ENCODE data around the gene CACNA2D3.

CACNA2D3 gene

DNA sequence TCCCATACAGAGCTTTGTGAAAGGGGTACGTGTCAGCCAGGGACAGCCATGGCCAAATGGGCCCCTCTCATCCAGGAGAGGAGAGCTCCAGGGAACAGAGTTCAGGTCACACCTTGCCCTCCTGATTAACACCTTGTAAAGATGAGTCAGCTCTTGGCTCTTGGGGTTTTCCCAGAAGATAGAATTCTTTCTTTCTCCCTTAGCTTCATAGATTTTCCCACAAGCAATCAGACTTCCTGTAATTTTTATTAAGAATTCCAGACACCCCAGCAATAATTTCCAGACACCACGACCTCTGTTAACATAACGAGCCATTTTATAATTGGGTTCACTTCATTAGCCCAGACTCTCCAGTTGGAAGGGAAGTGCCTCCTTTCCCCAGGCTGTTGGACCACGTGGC, 719.1 kb downstream of the CACNA2D3 start:
- Histone ChIP-seq H3K4me3 (ENCODE audit: extremely low read depth, insufficient read depth, low read length, poor library complexity, severe bottlenecking) (no peak overlapping the region), H3K4me1 (ENCODE audit: control insufficient read depth, insufficient read depth, low read length, poor library complexity, severe bottlenecking) (no peaks in the 10 kb centered on the region), H3K36me3 (ENCODE audit: control insufficient read depth, insufficient read depth, low read length) (no peaks in the 10 kb centered on the region), H3K27ac (ENCODE audit: low read depth, low read length, severe bottlenecking) (no peak overlapping the region), H3K9me3 (ENCODE audit: control insufficient read depth, low read length) (no peaks in the 10 kb centered on the region)
- WGBS, 2 experiments (ENCODE audit: insufficient coverage in 2 of 2): 74 to 89% methylated on average over 3 to 4 of the region's 4 CpGs

DNA sequence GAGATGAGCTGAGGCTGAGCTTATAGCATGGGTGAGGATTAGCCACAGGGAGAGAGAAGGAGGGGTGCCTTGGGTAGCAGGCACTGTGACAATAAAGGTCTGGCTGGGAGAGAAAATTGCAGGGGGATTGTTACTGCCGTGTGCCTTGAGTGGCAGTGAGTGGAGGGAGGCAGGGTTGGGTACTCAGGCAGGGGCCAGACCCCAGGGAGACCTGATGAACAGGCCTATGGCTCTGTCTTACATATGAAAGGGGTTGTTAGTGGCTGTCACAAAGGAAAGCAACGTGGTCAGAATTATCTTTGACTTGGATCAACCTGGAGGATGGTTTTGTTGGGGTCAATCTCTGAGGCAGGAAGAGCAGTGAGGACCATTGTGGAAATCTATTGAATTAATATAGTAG, 721.0 kb downstream of the CACNA2D3 start:
- no peak overlapping the region for H3K4me3 ChIP-seq (ENCODE audit: extremely low read depth, insufficient read depth, low read length, poor library complexity, severe bottlenecking)
- no peaks in the 10 kb centered on the region for H3K36me3 ChIP-seq (ENCODE audit: control insufficient read depth, insufficient read depth, low read length)
- 54 to 77% methylated on average over 2 of the region's 2 CpGs for WGBS, 2 experiments (ENCODE audit: insufficient coverage in 2 of 2)
- no peaks in the 10 kb centered on the region for H3K4me1 ChIP-seq (ENCODE audit: control insufficient read depth, insufficient read depth, low read length, poor library complexity, severe bottlenecking)
- H3K9me3 ChIP-seq (ENCODE audit: control insufficient read depth, low read length): no peaks in the 10 kb centered on the region
- no peak overlapping the region for H3K27ac ChIP-seq (ENCODE audit: low read depth, low read length, severe bottlenecking)

DNA sequence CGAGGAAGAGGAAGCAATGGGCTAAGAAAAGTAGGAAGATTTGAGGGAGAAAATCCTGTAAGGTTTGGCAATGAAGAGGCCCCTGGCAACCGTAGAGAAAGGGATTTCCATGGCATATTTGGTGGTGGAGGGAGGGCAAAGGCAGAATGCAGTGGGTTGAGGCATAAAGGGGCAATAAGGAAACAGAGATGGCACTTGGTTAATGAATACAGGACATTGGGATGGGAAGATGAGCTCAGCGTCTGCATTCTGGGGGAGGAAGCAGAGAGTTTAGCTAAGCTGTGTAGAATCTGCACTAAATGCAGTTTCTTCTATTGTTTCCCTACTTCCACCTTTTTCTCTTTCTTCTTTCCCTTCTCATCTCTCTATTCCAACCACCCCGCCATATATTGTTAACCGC, 721.9 kb downstream of the CACNA2D3 start:
- Histone ChIP-seq H3K4me1 (ENCODE audit: control insufficient read depth, insufficient read depth, low read length, poor library complexity, severe bottlenecking) (no peaks in the 10 kb centered on the region), H3K9me3 (ENCODE audit: control insufficient read depth, low read length) (no peaks in the 10 kb centered on the region), H3K4me3 (ENCODE audit: extremely low read depth, insufficient read depth, low read length, poor library complexity, severe bottlenecking) (no peak overlapping the region), H3K36me3 (ENCODE audit: control insufficient read depth, insufficient read depth, low read length) (no peaks in the 10 kb centered on the region), H3K27ac (ENCODE audit: low read depth, low read length, severe bottlenecking) (no peak overlapping the region)
- WGBS, 2 experiments (ENCODE audit: insufficient coverage in 2 of 2): 79 to 95% methylated on average over 2 of the region's 5 CpGs

DNA sequence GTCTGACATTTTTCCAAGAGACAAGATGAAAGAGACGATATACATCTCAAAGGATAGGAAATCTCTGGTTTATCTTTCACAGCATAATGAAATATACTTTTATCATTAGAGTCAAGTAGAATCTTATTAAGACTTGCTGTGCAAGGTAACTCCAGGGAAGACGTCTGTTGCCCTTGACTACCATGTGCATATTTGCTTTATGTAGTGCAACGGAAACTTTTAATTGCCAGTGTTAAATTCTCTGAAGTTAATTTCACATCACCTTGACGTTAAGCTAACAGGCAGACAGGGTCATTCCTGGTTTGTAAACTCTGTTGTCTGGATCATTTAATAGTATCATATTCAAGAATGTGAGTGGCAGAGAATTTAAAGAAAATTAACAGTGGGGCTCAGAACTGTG, 722.7 kb downstream of the CACNA2D3 start:
- Histone ChIP-seq H3K9me3 (ENCODE audit: control insufficient read depth, low read length) (no peaks in the 10 kb centered on the region), H3K36me3 (ENCODE audit: control insufficient read depth, insufficient read depth, low read length) (no peaks in the 10 kb centered on the region), H3K27ac (ENCODE audit: low read depth, low read length, severe bottlenecking) (no peak overlapping the region), H3K4me3 (ENCODE audit: extremely low read depth, insufficient read depth, low read length, poor library complexity, severe bottlenecking) (no peak overlapping the region), H3K4me1 (ENCODE audit: control insufficient read depth, insufficient read depth, low read length, poor library complexity, severe bottlenecking) (no peaks in the 10 kb centered on the region)
- 67 to 90% methylated on average over 1 to 2 of the region's 4 CpGs for WGBS, 2 experiments (ENCODE audit: insufficient coverage in 2 of 2)

DNA sequence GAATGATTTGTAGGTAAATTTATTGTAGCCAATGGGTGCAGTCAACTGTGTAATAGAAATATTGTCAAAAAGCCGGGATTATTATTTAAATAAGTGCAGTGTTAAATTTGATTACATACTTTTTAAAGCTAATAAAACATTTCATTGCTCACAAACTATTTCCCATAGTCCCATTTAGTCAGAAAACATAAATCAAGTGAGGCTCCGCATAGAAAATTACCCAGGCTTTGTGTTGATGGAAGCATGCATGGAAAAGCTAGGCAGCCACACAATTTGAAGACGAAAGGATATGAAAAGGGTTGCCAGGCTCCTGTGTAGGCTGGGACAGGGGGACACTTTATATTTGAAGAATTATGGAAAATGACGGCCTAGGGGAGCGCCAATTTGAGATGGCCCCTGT, 723.2 kb downstream of the CACNA2D3 start:
- Histone ChIP-seq H3K4me3 (ENCODE audit: extremely low read depth, insufficient read depth, low read length, poor library complexity, severe bottlenecking) (no peak overlapping the region), H3K27ac (ENCODE audit: low read depth, low read length, severe bottlenecking) (no peak overlapping the region), H3K9me3 (ENCODE audit: control insufficient read depth, low read length) (no peaks in the 10 kb centered on the region), H3K4me1 (ENCODE audit: control insufficient read depth, insufficient read depth, low read length, poor library complexity, severe bottlenecking) (no peaks in the 10 kb centered on the region), H3K36me3 (ENCODE audit: control insufficient read depth, insufficient read depth, low read length) (no peaks in the 10 kb centered on the region)
- 88 to 100% methylated on average over 4 of the region's 5 CpGs for WGBS, 2 experiments (ENCODE audit: insufficient coverage in 2 of 2)

DNA sequence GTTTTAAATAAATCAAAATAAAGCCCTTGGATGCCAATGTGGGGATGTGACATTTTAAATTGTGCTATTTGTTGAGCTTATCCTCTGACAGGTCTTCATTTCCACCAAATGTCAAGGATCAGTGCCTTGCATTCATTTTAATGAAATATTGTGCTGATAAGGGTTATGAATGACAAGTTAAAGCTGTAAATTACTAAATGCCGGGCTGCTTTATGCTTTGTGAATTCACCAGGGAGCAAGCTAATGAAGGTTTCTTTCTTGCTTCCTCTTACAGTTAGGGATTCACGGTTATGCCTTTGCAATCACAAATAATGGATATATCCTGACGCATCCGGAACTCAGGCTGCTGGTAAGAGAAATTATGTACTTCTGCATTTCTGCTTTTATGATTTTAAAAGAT, 723.8 kb downstream of the CACNA2D3 start:
- no peaks in the 10 kb centered on the region for H3K36me3 ChIP-seq (ENCODE audit: control insufficient read depth, insufficient read depth, low read length)
- no peaks in the 10 kb centered on the region for H3K9me3 ChIP-seq (ENCODE audit: control insufficient read depth, low read length)
- WGBS, 2 experiments (ENCODE audit: insufficient coverage in 2 of 2): 91 to 93% methylated on average over 2 to 3 of the region's 4 CpGs
- no peak overlapping the region for H3K27ac ChIP-seq (ENCODE audit: low read depth, low read length, severe bottlenecking)
- no peak overlapping the region for H3K4me3 ChIP-seq (ENCODE audit: extremely low read depth, insufficient read depth, low read length, poor library complexity, severe bottlenecking)
- H3K4me1 ChIP-seq (ENCODE audit: control insufficient read depth, insufficient read depth, low read length, poor library complexity, severe bottlenecking): no peaks in the 10 kb centered on the region

DNA sequence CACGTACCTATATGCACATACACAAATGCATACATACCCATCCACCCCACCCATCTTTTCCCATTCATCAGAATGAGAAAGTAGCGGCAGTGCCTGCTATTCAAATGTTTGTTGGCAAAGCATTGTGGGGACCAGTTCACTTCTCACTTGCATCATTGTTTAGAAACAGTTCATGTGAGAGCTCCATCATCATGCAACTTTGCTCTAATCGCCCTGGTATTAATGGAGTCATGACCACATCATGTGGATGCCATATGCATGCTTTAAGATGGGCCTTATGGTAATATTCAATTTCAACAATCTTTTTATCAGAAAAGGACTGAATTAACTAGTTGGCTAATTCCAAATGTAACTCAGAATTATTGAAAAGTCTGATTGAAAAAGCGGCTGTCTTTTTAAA, 725.0 kb downstream of the CACNA2D3 start:
- Histone ChIP-seq H3K4me3 (ENCODE audit: extremely low read depth, insufficient read depth, low read length, poor library complexity, severe bottlenecking) (no peak overlapping the region), H3K9me3 (ENCODE audit: control insufficient read depth, low read length) (no peaks in the 10 kb centered on the region), H3K4me1 (ENCODE audit: control insufficient read depth, insufficient read depth, low read length, poor library complexity, severe bottlenecking) (no peaks in the 10 kb centered on the region), H3K36me3 (ENCODE audit: control insufficient read depth, insufficient read depth, low read length) (no peaks in the 10 kb centered on the region), H3K27ac (ENCODE audit: low read depth, low read length, severe bottlenecking) (no peak overlapping the region)
- 92 to 100% methylated on average over 1 to 2 of the region's 4 CpGs for WGBS, 2 experiments (ENCODE audit: insufficient coverage in 2 of 2)

DNA sequence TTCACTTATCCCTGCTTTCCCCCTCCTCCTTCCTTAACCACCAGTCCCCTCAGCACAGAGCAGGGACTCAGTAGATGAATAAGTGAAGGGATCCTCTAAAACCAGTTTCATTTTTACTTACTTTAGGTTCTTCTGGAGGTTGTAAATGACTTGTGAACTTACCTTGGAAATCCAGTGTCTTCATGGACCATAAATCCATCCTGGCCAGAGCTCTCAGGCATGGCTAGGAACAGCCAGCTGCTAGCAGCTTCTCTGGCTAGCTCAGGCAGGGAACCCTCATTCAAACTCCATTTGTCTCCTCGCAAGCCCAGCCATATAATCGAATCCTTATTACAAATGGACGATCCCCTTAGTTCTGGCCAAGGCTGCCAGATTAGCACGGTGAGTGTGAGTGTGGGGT, 727.0 kb downstream of the CACNA2D3 start:
- no peak overlapping the region for H3K27ac ChIP-seq (ENCODE audit: low read depth, low read length, severe bottlenecking)
- H3K36me3 ChIP-seq (ENCODE audit: control insufficient read depth, insufficient read depth, low read length): no peaks in the 10 kb centered on the region
- H3K4me1 ChIP-seq (ENCODE audit: control insufficient read depth, insufficient read depth, low read length, poor library complexity, severe bottlenecking): no peaks in the 10 kb centered on the region
- H3K9me3 ChIP-seq (ENCODE audit: control insufficient read depth, low read length): no peaks in the 10 kb centered on the region
- H3K4me3 ChIP-seq (ENCODE audit: extremely low read depth, insufficient read depth, low read length, poor library complexity, severe bottlenecking): no peak overlapping the region
- 100% methylated on average over 1 of the region's 4 CpGs; no CpG with 5 or more reads in 1 of the 2 experiments for WGBS, 2 experiments (ENCODE audit: insufficient coverage in 2 of 2)

DNA sequence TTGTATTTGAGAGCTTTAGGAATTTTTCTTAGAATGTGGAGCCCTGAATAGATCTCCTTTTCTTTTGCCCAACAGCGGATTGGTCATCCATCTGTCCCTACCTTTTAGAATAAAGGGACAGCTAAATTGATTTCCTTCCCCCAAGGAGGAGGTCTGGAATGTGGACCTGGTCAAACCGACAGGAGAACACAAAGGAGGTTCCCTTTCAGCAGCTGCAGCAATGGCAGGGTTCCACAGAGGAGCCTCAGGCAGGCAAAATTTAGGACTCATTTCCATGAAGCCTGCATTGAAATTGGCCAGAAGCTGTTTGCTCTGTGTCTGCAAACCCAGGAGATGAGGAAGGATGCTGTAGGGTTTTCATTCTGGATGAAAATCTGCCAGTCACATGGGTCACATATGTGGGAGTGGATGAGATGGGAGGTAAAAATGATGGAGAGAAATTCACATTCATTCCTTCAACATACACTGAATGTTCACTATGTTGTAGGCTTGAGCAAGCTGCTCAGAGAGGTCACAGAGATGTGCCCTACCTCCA, 728.2 kb downstream of the CACNA2D3 start:
- Histone ChIP-seq H3K4me3 (ENCODE audit: extremely low read depth, insufficient read depth, low read length, poor library complexity, severe bottlenecking) (no peak overlapping the region), H3K9me3 (ENCODE audit: control insufficient read depth, low read length) (no peaks in the 10 kb centered on the region), H3K4me1 (ENCODE audit: control insufficient read depth, insufficient read depth, low read length, poor library complexity, severe bottlenecking) (no peaks in the 10 kb centered on the region), H3K36me3 (ENCODE audit: control insufficient read depth, insufficient read depth, low read length) (no peaks in the 10 kb centered on the region), H3K27ac (ENCODE audit: low read depth, low read length, severe bottlenecking) (no peak overlapping the region)
- WGBS, 2 experiments (ENCODE audit: insufficient coverage in 2 of 2): 40 to 55% methylated on average over 1 of the region's 2 CpGs

DNA sequence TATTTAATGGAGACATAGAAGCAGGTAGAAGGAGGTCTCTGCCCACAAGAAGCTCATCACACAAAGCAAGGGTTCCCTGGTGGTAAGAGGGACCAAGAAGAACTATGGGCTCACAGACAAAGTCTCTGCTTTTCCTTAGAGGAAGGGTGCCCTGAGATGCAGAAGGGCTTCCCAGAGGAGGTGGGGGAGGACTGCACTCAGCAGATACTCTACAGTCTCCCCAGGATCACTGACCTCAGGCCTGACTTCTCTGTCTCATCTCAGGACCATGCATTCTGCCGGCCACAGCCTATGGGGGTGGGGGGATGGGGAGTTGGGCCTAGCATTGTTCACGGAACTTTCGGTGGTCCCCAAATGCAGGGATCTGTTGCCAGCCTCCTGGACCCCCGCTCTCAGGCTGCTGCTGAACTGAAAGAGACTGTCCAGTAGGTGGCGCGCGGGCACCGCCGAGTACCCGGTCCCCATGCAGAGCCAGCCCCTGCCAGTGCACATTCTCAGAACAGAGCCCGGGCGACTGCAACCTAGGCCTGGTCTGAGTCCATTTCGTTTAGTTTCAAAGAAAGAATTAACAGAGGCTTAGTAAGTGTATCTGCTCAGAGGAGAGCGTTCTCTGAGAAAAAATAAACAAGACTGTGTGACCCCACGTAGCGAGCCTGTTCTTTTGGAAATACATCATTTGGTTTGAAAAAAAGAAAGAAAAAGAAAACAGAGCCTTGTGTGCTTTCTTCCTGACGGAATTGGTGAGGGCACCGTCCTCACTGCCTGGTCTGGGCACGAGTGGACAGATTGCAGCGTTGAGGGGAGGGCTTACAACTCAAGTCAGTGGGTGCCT, 731.4 kb downstream of the CACNA2D3 start:
- WGBS, 2 experiments (ENCODE audit: insufficient coverage in 2 of 2): 27 to 28% methylated on average over 17 to 20 of the region's 20 CpGs
- H3K9me3 ChIP-seq (ENCODE audit: control insufficient read depth, low read length): no peaks in the 10 kb centered on the region
- H3K27ac ChIP-seq (ENCODE audit: low read depth, low read length, severe bottlenecking): no peak overlapping the region
- H3K4me3 ChIP-seq (ENCODE audit: extremely low read depth, insufficient read depth, low read length, poor library complexity, severe bottlenecking): no peak overlapping the region
- no peaks in the 10 kb centered on the region for H3K36me3 ChIP-seq (ENCODE audit: control insufficient read depth, insufficient read depth, low read length)
- no peaks in the 10 kb centered on the region for H3K4me1 ChIP-seq (ENCODE audit: control insufficient read depth, insufficient read depth, low read length, poor library complexity, severe bottlenecking)

DNA sequence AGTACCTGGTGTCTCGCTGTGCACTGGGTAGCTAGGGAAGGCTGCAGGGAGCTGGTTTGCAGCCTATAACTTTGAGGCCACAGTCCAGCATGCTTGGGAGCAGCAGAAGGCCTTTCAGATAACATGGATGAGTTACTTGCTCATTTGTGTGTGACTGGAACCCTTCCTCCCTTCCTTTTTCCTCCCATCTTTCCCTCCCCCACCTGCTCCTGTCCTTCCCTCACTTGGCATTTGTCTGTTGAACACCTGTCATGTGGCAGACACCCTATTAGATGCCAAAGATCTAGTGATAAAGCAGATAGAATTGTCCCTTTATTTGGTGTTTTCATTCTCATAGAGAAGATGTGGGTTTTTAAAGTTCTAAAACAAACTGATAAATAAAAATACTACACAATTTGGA, 733.9 kb downstream of the CACNA2D3 start:
- Histone ChIP-seq H3K9me3 (ENCODE audit: control insufficient read depth, low read length) (no peaks in the 10 kb centered on the region), H3K4me3 (ENCODE audit: extremely low read depth, insufficient read depth, low read length, poor library complexity, severe bottlenecking) (no peak overlapping the region), H3K36me3 (ENCODE audit: control insufficient read depth, insufficient read depth, low read length) (no peaks in the 10 kb centered on the region), H3K4me1 (ENCODE audit: control insufficient read depth, insufficient read depth, low read length, poor library complexity, severe bottlenecking) (peaks cover 5% of the 10 kb centered on the region), H3K27ac (ENCODE audit: low read depth, low read length, severe bottlenecking) (no peak overlapping the region)
- WGBS, 2 experiments (ENCODE audit: insufficient coverage in 2 of 2): 80 to 100% methylated on average over 1 of the region's 1 CpG

Data from mesodermal cell (in vitro differentiated cells).